HFFc6 (cell line): ENCODE measurements around the gene TTC6. TPM values are rescaled to one million over a fixed set of nuclear protein-coding genes. Genes with fewer than 3 reads are reported as not detected.

Experiments used
- DNase-seq: peaks from one replicate; pipeline ENCODE4 v3.0.0-alpha.2; 2018
- H3K27ac Mint-ChIP-seq: 2 replicates; pipeline ENCODE4 v1.8.0; 2020; ENCODE audit warnings: mild to moderate bottlenecking, mixed read lengths
- H3K27me3 Mint-ChIP-seq: 2 replicates; pipeline ENCODE4 v1.8.0; 2021; ENCODE audit warnings: mild to moderate bottlenecking, moderate library complexity, mixed read lengths; ENCODE audit not compliant: insufficient read depth
- H3K36me3 Mint-ChIP-seq: 2 replicates; pipeline ENCODE4 v1.8.0; 2021; ENCODE audit warnings: low read depth, mixed read lengths
- H3K4me1 Mint-ChIP-seq: 2 replicates; pipeline ENCODE4 v1.8.0; 2020; ENCODE audit warnings: low read depth, mixed read lengths
- H3K4me3 Mint-ChIP-seq: 2 replicates; pipeline ENCODE4 v1.8.0; 2020; ENCODE audit warnings: mild to moderate bottlenecking, moderate library complexity, mixed read lengths
- H3K9me3 Mint-ChIP-seq: 2 replicates; pipeline ENCODE4 v1.8.0; 2020; ENCODE audit warnings: mild to moderate bottlenecking, mixed read lengths
- total RNA-seq, 6 experiments: library from RNA; stranded (reverse); fragmentation: NEBNext Ultra II Directional; extraction: Animal tissue kit (Norgen Biotek cat#: 25700); gene quantifications; 2 replicates in 1 of 6; 3 replicates in 5 of 6; pipeline ENCODE4 v1.2.3, GENCODE V29; 2021
- TF ChIP-seq, protein P1 (sequence below): fragments of 200-600 bp; sonication (generic); IDR thresholded peaks from 2 replicates; pipeline ENCODE4 v1.5.0; 2021; ENCODE audit warnings: antibody characterized with exemption, mild to moderate bottlenecking

Gene TTC6
- total RNA-seq, 6 experiments from 2014 or later: 0.38 to 1.2 (median 0.62) TPM; not detected in 2

DNA sequence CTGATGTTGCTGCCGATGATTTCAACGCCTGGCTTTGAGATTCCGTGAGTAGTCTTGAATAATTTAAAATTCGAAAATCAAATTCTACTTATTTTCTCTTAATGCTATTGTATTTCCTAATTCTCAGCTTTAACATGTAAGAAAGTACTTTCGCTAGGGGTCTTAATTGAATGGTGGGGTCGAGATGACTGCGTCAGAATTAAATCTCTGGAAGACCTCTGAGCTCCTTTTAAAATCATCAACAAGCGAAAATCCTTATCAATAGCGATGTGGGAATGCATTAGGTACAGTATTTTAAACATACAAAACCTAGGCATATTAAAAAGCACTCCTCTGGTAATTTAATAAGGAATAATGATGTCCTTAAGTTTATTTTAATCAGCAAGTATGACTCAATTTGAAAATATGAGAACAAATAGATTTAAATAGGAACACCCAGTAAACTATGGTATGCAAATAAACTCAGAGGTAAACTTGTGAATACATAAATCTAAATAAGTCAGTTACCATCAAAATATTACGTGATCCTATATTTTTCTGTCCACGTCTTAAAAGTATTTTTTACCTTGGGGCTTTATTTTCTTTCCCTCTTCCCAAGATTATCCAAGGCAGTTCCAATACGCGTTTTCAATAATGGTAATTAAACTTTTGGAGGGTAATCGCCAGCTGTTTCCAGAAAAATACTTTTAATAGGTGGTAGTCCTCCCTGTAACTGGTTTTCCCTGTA lies 1.8 kb upstream of the TTC6 start:
- peaks cover 28% of the 10 kb centered on the region; the same call in 1 of the 2 replicates for H3K36me3 Mint-ChIP-seq
- no peak for DNase-seq
- no peaks in the 10 kb centered on the region for H3K9me3 Mint-ChIP-seq
- H3K27me3 Mint-ChIP-seq: peaks cover 53% of the 10 kb centered on the region
- peak overlapping the region; percentile 87 for H3K4me3 Mint-ChIP-seq
- no peak overlapping the region; the same call in 1 of the 2 replicates for H3K27ac Mint-ChIP-seq
- peaks cover 63% of the 10 kb centered on the region for H3K4me1 Mint-ChIP-seq
- TF ChIP-seq, protein P1, sequence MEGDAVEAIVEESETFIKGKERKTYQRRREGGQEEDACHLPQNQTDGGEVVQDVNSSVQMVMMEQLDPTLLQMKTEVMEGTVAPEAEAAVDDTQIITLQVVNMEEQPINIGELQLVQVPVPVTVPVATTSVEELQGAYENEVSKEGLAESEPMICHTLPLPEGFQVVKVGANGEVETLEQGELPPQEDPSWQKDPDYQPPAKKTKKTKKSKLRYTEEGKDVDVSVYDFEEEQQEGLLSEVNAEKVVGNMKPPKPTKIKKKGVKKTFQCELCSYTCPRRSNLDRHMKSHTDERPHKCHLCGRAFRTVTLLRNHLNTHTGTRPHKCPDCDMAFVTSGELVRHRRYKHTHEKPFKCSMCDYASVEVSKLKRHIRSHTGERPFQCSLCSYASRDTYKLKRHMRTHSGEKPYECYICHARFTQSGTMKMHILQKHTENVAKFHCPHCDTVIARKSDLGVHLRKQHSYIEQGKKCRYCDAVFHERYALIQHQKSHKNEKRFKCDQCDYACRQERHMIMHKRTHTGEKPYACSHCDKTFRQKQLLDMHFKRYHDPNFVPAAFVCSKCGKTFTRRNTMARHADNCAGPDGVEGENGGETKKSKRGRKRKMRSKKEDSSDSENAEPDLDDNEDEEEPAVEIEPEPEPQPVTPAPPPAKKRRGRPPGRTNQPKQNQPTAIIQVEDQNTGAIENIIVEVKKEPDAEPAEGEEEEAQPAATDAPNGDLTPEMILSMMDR: no peak

DNA sequence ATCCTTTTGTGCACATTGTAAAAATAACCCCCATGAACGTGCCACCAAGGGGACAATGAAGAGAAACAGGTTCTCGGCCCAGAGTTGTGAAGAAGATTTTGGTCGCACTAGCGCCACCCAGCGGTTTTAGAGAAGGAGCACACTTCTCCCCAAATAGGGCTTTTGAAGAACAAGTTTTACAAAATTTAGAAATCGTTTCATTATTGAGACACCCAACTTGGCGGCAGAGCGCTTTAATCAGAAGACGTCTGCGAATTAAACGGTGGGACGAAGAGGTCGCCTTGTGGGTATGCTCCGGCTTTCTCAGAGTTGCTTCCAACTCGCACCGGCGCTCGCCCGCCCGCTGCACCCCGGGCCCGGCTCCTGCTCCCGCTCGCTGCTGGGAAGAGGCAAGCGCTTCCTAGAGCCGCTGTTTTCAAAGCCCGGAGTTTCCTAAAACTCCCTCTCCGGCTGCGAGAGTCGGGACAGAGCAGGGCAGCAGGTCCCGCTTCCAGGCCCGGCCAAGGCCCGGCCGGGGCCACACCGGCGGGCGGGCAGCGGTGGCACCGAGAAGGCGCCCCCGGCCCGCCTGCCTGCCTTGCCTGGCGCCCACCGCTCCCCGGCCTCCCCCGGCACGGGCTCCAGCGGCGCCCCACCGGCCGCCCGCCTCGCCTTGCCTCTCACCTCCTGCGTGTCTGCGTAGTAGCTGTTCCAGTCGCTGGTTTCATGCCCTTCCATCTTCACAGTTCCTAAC lies 1.0 kb upstream of the TTC6 start:
- Mint-ChIP-seq H3K27ac (peak overlapping the region; percentile 58; the same call in 1 of the 2 replicates), H3K4me3 (peak overlapping the region; percentile 87), H3K27me3 (peaks cover 54% of the 10 kb centered on the region), H3K9me3 (no peaks in the 10 kb centered on the region), H3K36me3 (peaks cover 25% of the 10 kb centered on the region), H3K4me1 (peaks cover 62% of the 10 kb centered on the region)
- TF ChIP-seq, protein P1: peak; percentile 97
- peak; percentile 68 for DNase-seq

DNA sequence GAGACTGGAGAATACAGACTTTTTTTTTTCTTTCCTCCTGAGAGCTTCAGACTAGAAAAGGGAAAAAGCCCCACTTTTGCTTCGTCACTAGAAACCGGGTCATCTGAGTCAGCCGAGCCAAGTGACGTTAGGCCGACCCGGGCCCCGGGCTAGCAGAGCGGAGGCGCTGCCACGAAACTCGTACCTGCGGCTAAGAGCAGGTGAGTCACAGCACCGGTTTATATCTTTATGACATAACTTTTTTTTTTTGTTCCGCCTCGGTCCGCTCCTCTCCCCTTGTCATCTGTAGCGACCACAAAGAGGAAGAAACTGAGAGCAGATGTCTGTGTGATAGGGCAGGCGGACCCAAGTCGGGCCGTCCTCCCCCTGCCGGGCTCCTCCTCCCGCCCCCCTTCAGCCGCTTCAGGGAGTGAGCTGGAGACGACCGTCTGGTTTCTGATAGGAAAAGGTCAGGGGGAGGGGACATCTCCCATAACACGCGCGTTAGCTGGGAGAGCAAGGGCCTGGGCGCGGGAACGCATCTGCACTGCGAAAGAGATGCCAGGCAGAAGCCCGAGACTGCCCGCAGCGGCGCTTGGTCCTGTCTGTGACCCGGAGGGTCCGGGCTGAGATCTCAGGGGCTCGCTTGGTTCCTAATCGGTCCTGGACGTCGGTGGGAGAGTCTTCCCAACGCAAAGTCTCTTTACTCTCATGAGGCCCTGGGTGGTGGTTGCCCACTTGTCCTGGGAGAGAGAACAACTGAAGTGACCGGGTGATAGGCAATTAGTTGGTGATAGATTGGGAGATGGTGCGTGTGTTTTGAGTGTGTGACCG lies 586 bp downstream of the TTC6 start:
- peaks cover 60% of the 10 kb centered on the region for H3K27me3 Mint-ChIP-seq
- peaks cover 62% of the 10 kb centered on the region for H3K4me1 Mint-ChIP-seq
- TF ChIP-seq, protein P1: no peak
- no peaks in the 10 kb centered on the region for H3K9me3 Mint-ChIP-seq
- peaks cover 12% of the 10 kb centered on the region for H3K36me3 Mint-ChIP-seq
- H3K27ac Mint-ChIP-seq: peak overlapping the region; percentile 81
- peak overlapping the region; percentile 87 for H3K4me3 Mint-ChIP-seq
- no peak for DNase-seq

DNA sequence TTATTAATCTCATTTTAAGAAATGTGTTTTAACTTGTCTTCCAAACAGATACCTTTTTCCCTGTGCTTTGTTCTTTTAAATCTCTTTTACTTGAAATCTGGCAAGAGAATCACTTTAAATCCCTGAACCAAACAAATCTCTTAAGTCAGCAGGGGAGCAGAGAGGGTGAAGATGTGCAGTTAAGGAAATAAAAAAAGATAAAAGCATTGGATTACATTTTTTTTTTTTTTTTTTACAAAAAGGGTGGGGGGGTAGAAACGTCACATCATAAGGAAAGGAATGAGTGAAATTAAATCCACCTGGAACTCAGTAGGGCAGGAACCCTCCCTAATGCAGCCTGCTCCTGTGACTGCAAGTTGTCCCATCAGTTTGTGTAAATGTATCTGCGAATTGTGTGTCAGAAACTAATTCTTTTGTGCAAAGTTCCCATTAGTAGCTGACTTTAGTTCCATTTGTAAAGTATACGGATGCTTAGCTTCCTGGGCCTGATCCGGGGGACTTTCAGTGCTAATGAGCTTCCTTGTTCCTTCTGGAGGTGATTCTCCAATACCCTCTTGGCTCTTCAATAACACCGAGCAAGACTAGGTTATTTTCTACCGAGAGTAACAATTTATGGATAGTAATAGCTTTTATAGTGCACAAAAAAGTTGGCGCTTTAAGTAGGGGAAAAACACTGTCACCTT lies 1.5 kb downstream of the TTC6 start:
- peak overlapping the region; percentile 66; the same call in 1 of the 2 replicates for H3K27ac Mint-ChIP-seq
- peaks cover 8% of the 10 kb centered on the region for H3K36me3 Mint-ChIP-seq
- TF ChIP-seq, protein P1: no peak
- H3K27me3 Mint-ChIP-seq: peaks cover 63% of the 10 kb centered on the region
- H3K4me1 Mint-ChIP-seq: peaks cover 58% of the 10 kb centered on the region
- no peaks in the 10 kb centered on the region for H3K9me3 Mint-ChIP-seq
- H3K4me3 Mint-ChIP-seq: peak overlapping the region; percentile 87; the same call in 1 of the 2 replicates
- DNase-seq: no peak

DNA sequence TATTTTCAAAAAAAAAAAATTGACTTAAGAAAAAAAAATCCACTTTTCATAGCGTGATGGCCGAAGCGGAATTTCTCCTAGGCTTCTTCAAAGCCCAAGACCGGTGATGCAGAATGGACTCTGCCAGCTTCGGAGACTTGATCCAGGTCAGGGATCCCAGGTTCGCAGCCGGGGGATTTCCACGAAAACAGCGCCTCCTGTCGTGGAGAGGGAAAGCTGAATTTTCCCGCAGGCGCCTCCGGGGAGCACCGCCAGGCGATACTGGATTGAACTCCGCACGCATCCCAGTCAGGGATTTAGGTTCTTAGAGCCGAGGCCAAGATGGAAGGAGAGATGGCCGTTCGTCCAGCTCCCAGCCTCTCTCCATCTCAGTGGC lies 2.1 kb downstream of the TTC6 start:
- no peak overlapping the region for H3K4me3 Mint-ChIP-seq
- DNase-seq: no peak

More for the DNA sequence above, 2.1 kb downstream of the TTC6 start:
- Mint-ChIP-seq H3K9me3 (no peaks in the 10 kb centered on the region), H3K4me1 (peaks cover 56% of the 10 kb centered on the region), H3K27ac (no peak overlapping the region), H3K27me3 (peaks cover 66% of the 10 kb centered on the region), H3K36me3 (peaks cover 6% of the 10 kb centered on the region)
- TF ChIP-seq, protein P1: peak; percentile 73
